GM21360 (cell line): Measurements from ENCODE around the gene DCST1.

Experiments
- ATAC-seq: cut with Tn5 transposase; IDR thresholded peaks from one replicate; pipeline ENCODE4 v1.9.1; 2021; ENCODE audit warnings: mild to moderate bottlenecking, moderate library complexity; ENCODE audit not compliant: unreplicated experiment

DCST1 gene

GRCh38 chr1:155030243-155030795 lies 3.3 kb upstream of the DCST1 start:
- no peak for ATAC-seq

GRCh38 chr1:155030899-155031298 lies 2.7 kb upstream of the DCST1 start:
- ATAC-seq, result no peak

- ATAC-seq, result no peak
Observed at GRCh38 chr1:155032886-155033285, 738 bp upstream of the DCST1 start.

GRCh38 chr1:155034318-155035208 lies 939 bp downstream of the DCST1 start:
- ATAC-seq, result no peak

- ATAC-seq, result no peak
Observed at GRCh38 chr1:155035936-155036335, 2.3 kb downstream of the DCST1 start.

- no peak for ATAC-seq
Observed at GRCh38 chr1:155037043-155037442, 3.4 kb downstream of the DCST1 start.

- no peak for ATAC-seq
Observed at GRCh38 chr1:155037851-155038441, 4.3 kb downstream of the DCST1 start.

- no peak for ATAC-seq
Observed at GRCh38 chr1:155038602-155039307, 5.1 kb downstream of the DCST1 start.

- ATAC-seq, result no peak
Observed at GRCh38 chr1:155039308-155039669, 5.7 kb downstream of the DCST1 start.

- no peak for ATAC-seq
Observed at GRCh38 chr1:155040358-155041093, 6.9 kb downstream of the DCST1 start.

- ATAC-seq, result no peak
Observed at GRCh38 chr1:155042789-155043188, 9.2 kb downstream of the DCST1 start.

GRCh38 chr1:155043301-155043702 lies 9.7 kb downstream of the DCST1 start:
- ATAC-seq, result no peak

GRCh38 chr1:155043793-155044192 lies 10.2 kb downstream of the DCST1 start:
- no peak for ATAC-seq

GRCh38 chr1:155044365-155044764 lies 10.7 kb downstream of the DCST1 start:
- ATAC-seq, result no peak

GRCh38 chr1:155044812-155045657 lies 11.4 kb downstream of the DCST1 start:
- ATAC-seq, result no peak

GRCh38 chr1:155048449-155049334 lies 15.1 kb downstream of the DCST1 start:
- no peak for ATAC-seq

- ATAC-seq, result no peak
Observed at GRCh38 chr1:155049651-155050559, 16.3 kb downstream of the DCST1 start.
